Neural cell (in vitro differentiated cells): ENCODE measurements around the gene PRDM15. TPM values are rescaled to one million over a fixed set of nuclear protein-coding genes. Genes with fewer than 3 reads are reported as not detected.

Experiments
- H2AFZ ChIP-seq: fragments of 200-600, 300-800 bp; sonication (generic), shearing (Covaris generic); 2 replicates; pipeline ENCODE4 v1.6.0; 2014; ENCODE audit warnings: low read depth, mild to moderate bottlenecking, antibody characterized with exemption, low read length, moderate library complexity
- H3F3A ChIP-seq: fragments of 200-600 bp; shearing (Covaris generic); 2 replicates; pipeline ENCODE4 v1.6.1; 2016; ENCODE audit warnings: mild to moderate bottlenecking, moderate library complexity, mixed read lengths, antibody characterized with exemption, low read length; ENCODE audit not compliant: insufficient read depth, poor library complexity, severe bottlenecking
- H3K27ac ChIP-seq: fragments of 200-600, 300-800 bp; sonication (generic), shearing (Covaris generic); 2 replicates; pipeline ENCODE4 v1.5.1; 2014; ENCODE audit warnings: mild to moderate bottlenecking, low read length, moderate library complexity
- H3K27me3 ChIP-seq: fragments of 300-800, 200-600 bp; sonication (generic), shearing (Covaris generic); 2 replicates; pipeline ENCODE4 v1.6.0; 2014; ENCODE audit warnings: mild to moderate bottlenecking, low read depth, low read length, moderate library complexity; ENCODE audit not compliant: insufficient read depth
- H3K36me3 ChIP-seq: fragments of 300-800, 200-600 bp; sonication (generic), shearing (Covaris generic); 2 replicates; pipeline ENCODE4 v1.5.1; 2014; ENCODE audit warnings: mild to moderate bottlenecking, antibody characterized with exemption, low read length, moderate library complexity; ENCODE audit not compliant: insufficient read depth
- H3K4me2 ChIP-seq: fragments of 300-800, 200-600 bp; sonication (generic), shearing (Covaris generic); 2 replicates; pipeline ENCODE4 v1.6.0; 2014; ENCODE audit warnings: mild to moderate bottlenecking, low read length
- H3K4me3 ChIP-seq: fragments of 300-800, 200-600 bp; sonication (generic), shearing (Covaris generic); 2 replicates; pipeline ENCODE4 v1.5.1; 2014; ENCODE audit warnings: mild to moderate bottlenecking, low read length, moderate library complexity
- H3K79me2 ChIP-seq: fragments of 200-600 bp; shearing (Covaris generic); replicated peaks from 2 replicates; pipeline ENCODE4 v1.6.0; 2014; ENCODE audit warnings: mild to moderate bottlenecking, low read length, moderate library complexity; ENCODE audit not compliant: insufficient read depth
- H3K9ac ChIP-seq: fragments of 300-800, 200-600 bp; sonication (generic), shearing (Covaris generic); 2 replicates; pipeline ENCODE4 v1.6.1; 2016; ENCODE audit warnings: mild to moderate bottlenecking, low read length, mixed read lengths
- H3K9me2 ChIP-seq: fragments of 200-600 bp; shearing (Covaris generic); 2 replicates; pipeline ENCODE4 v1.6.1; 2016; ENCODE audit warnings: mild to moderate bottlenecking, low read length, mixed read lengths; ENCODE audit not compliant: insufficient read depth
- H3K9me3 ChIP-seq: fragments of 200-600, 300-800 bp; sonication (generic), shearing (Covaris generic); 2 replicates; pipeline ENCODE4 v1.6.1; 2016; ENCODE audit warnings: mild to moderate bottlenecking, mixed run types, low read length, moderate library complexity, mixed read lengths
- H4K20me1 ChIP-seq: fragments of 200-600 bp; shearing (Covaris generic); 2 replicates; pipeline ENCODE4 v1.6.1; 2016; ENCODE audit warnings: mild to moderate bottlenecking, mixed run types; ENCODE audit not compliant: insufficient read depth
- EP300 ChIP-seq: fragments of 450-650 bp; conservative IDR thresholded peaks from 2 replicates; pipeline ENCODE4 v1.6.1; 2014; ENCODE audit warnings: antibody characterized with exemption, mild to moderate bottlenecking, moderate library complexity; ENCODE audit not compliant: poor library complexity, severe bottlenecking
- EZH2 ChIP-seq: fragments of 200-600, 300-800 bp; shearing (Covaris generic), sonication (generic); IDR thresholded peaks from 2 replicates; pipeline ENCODE4 v1.6.1; 2014; ENCODE audit warnings: antibody characterized with exemption, low read length, borderline replicate concordance, mild to moderate bottlenecking; ENCODE audit not compliant: insufficient read depth, poor library complexity, severe bottlenecking
- MXI1 ChIP-seq: fragments of 450-650 bp; conservative IDR thresholded peaks from 2 replicates; pipeline ENCODE4 v1.6.1; 2014; ENCODE audit warnings: antibody characterized with exemption, mild to moderate bottlenecking; ENCODE audit not compliant: poor library complexity, severe bottlenecking
- POLR2AphosphoS5 ChIP-seq: IDR thresholded peaks from 2 replicates; pipeline ENCODE4 v1.6.1; 2012
- RAD21 ChIP-seq: fragments of 450-650 bp; conservative IDR thresholded peaks from 2 replicates; pipeline ENCODE4 v1.6.1; 2014; ENCODE audit warnings: antibody characterized with exemption, mild to moderate bottlenecking, moderate library complexity
- REST ChIP-seq: IDR thresholded peaks from 2 replicates; pipeline ENCODE4 v1.6.1; 2012; ENCODE audit warnings: borderline replicate concordance
- SMC3 ChIP-seq: fragments of 450-650 bp; conservative IDR thresholded peaks from 2 replicates; pipeline ENCODE4 v1.6.1; 2014; ENCODE audit warnings: antibody characterized with exemption, mild to moderate bottlenecking, moderate library complexity; ENCODE audit not compliant: poor library complexity
- TAF1 ChIP-seq: IDR thresholded peaks from 2 replicates; pipeline ENCODE4 v1.6.1; 2012; ENCODE audit warnings: low read depth
- polyA plus RNA-seq: library from polyadenylated mRNA; depleted of rRNA; stranded (reverse); fragments of >200 nt; gene quantifications from 2 replicates; pipeline ENCODE4 v1.2.3, GENCODE V29; 2014
- TF ChIP-seq, protein P1 (sequence below): fragments of 450-650 bp; IDR thresholded peaks from 2 replicates; pipeline ENCODE4 v1.5.1; 2014; ENCODE audit warnings: antibody characterized with exemption, mild to moderate bottlenecking, moderate library complexity; ENCODE audit not compliant: poor library complexity, severe bottlenecking

The PRDM15 gene
- polyA plus RNA-seq, 1 donor from 2014 or later: 4.1 TPM

GRCh38 chr21:41845310-41846032 is 33.7 kb downstream of the PRDM15 start:
- Histone ChIP-seq H3K27ac (no peak overlapping the region), H3K79me2 (no peaks in the 10 kb centered on the region), H2AFZ (no peak overlapping the region), H3K9ac (no peak overlapping the region), H3K4me2 (no peak overlapping the region), H4K20me1 (no peaks in the 10 kb centered on the region), H3K4me3 (no peak overlapping the region), H3K9me3 (no peaks in the 10 kb centered on the region), H3K9me2 (no peaks in the 10 kb centered on the region), H3K36me3 (no peaks in the 10 kb centered on the region), H3K27me3 (no peaks in the 10 kb centered on the region), H3F3A (no peaks in the 10 kb centered on the region)
- TF ChIP-seq MXI1 (no peak), POLR2AphosphoS5 (no peak), SMC3 (no peak), EP300 (no peak), EZH2 (no peak), TAF1 (no peak), REST (no peak), RAD21 (no peak)
- TF ChIP-seq, protein P1, sequence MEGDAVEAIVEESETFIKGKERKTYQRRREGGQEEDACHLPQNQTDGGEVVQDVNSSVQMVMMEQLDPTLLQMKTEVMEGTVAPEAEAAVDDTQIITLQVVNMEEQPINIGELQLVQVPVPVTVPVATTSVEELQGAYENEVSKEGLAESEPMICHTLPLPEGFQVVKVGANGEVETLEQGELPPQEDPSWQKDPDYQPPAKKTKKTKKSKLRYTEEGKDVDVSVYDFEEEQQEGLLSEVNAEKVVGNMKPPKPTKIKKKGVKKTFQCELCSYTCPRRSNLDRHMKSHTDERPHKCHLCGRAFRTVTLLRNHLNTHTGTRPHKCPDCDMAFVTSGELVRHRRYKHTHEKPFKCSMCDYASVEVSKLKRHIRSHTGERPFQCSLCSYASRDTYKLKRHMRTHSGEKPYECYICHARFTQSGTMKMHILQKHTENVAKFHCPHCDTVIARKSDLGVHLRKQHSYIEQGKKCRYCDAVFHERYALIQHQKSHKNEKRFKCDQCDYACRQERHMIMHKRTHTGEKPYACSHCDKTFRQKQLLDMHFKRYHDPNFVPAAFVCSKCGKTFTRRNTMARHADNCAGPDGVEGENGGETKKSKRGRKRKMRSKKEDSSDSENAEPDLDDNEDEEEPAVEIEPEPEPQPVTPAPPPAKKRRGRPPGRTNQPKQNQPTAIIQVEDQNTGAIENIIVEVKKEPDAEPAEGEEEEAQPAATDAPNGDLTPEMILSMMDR: no peak

- Histone ChIP-seq H4K20me1 (no peaks in the 10 kb centered on the region), H3F3A (no peaks in the 10 kb centered on the region), H2AFZ (no peak overlapping the region), H3K36me3 (no peaks in the 10 kb centered on the region), H3K27me3 (no peaks in the 10 kb centered on the region), H3K9me2 (no peaks in the 10 kb centered on the region), H3K4me2 (no peak overlapping the region), H3K4me3 (no peak overlapping the region), H3K9me3 (no peaks in the 10 kb centered on the region), H3K9ac (no peak overlapping the region), H3K27ac (no peak overlapping the region), H3K79me2 (no peaks in the 10 kb centered on the region)
- no peak for TF ChIP-seq POLR2AphosphoS5
- TF ChIP-seq RAD21: no peak
- no peak for TF ChIP-seq EP300
- no peak for TF ChIP-seq MXI1
- TF ChIP-seq, protein P1: no peak
- no peak for TF ChIP-seq SMC3
- TF ChIP-seq REST: no peak
- TF ChIP-seq TAF1: no peak
- no peak for TF ChIP-seq EZH2
Observed at GRCh38 chr21:41843584-41843983, 35.6 kb downstream of the PRDM15 start.
